GM13977 (cell line): ENCODE measurements around the gene EXOSC5.
"Not testable (repeated sequence)": the region's sequence is repeated elsewhere in the genome, so short reads cannot be mapped to it uniquely, and the experiment has no call there.

Experiments used
- DNase-seq: peaks from one replicate; pipeline ENCODE4 v3.0.0; 2012; ENCODE audit warnings: low spot score
- CTCF ChIP-seq: IDR thresholded peaks from 2 replicates; pipeline ENCODE4 v1.5.1; 2012; ENCODE audit warnings: mild to moderate bottlenecking, control low read depth; ENCODE audit not compliant: insufficient read depth; ENCODE audit errors: extremely low read depth, missing control alignments
- in situ Hi-C: fragments of 300-500 bp; cut with MboI; formaldehyde crosslinking; loops from one replicate; pipeline ENCODE4 v1.12.0; 2022; ENCODE audit warnings: low sequenced_read_pairs, low pct_unique_long_range_greater_than_20kb, mixed read lengths, inconsistent platforms; ENCODE audit not compliant: unreplicated experiment

EXOSC5 gene

GRCh38 chr19:41439441-41440222 is 42.5 kb upstream of the EXOSC5 start, which contains the start of gene DMAC2:
Gene DMAC2 (minus strand): TSS chr19:41439912. CDS start chr19:41439899, 13 bp downstream.
- DNase-seq: peak; percentile 93
- TF ChIP-seq CTCF: peak; percentile 67
- in situ Hi-C loops: loop anchor here (10.0 kb wide), 1 partner anchor 135 kb away; the partner anchor contains the start of gene CEACAM21

GRCh38 chr19:41437944-41438574 is 40.9 kb upstream of the EXOSC5 start:
- in situ Hi-C loops: no loop called here
- TF ChIP-seq CTCF: no peak
- DNase-seq: peak; percentile 4

- in situ Hi-C loops: no loop called here
- TF ChIP-seq CTCF: no peak
- no peak for DNase-seq
These were observed 39.5 kb upstream of the EXOSC5 start for GRCh38 chr19:41436674-41436951.

GRCh38 chr19:41435936-41436673 is 38.9 kb upstream of the EXOSC5 start:
- DNase-seq: no peak
- in situ Hi-C loops: no loop called here
- no peak for TF ChIP-seq CTCF

- in situ Hi-C loops: not testable (repeated sequence)
These were observed 38.2 kb upstream of the EXOSC5 start for GRCh38 chr19:41435376-41435775.

GRCh38 chr19:41434450-41434849 is 37.3 kb upstream of the EXOSC5 start:
- in situ Hi-C loops: no loop called here
- no peak for DNase-seq

More at GRCh38 chr19:41435376-41435775, 38.2 kb upstream of the EXOSC5 start:
- DNase-seq: not testable (repeated sequence)

More at GRCh38 chr19:41434450-41434849, 37.3 kb upstream of the EXOSC5 start:
- TF ChIP-seq CTCF: no peak
